Cardiac muscle cell (in vitro differentiated cells and primary cell): ENCODE data around the gene WDR54. TPM values are rescaled to one million over a fixed set of nuclear protein-coding genes. Genes with fewer than 3 reads are reported as not detected.
"Not testable (repeated sequence)": the region's sequence is repeated elsewhere in the genome, so short reads cannot be mapped to it uniquely, and the experiment has no call there.

ENCODE experiments used
- DNase-seq, 2 donors: peaks; one replicate each; pipeline versions ENCODE4 v3.0.0 to v3.0.0-alpha.2; 2010 to 2017; ENCODE audit warnings: low read depth in 1 of 2, low spot score in 1 of 2
- H3K27ac ChIP-seq: fragments of 200-600 bp; sonication (generic); 2 replicates; pipeline ENCODE4 v1.5.1; 2016
- H3K27me3 ChIP-seq: fragments of 200-600 bp; sonication (generic); 2 replicates; pipeline ENCODE4 v1.6.0; 2016; ENCODE audit warnings: control low read depth
- H3K36me3 ChIP-seq: fragments of 200-600 bp; sonication (generic); 2 replicates; pipeline ENCODE4 v1.5.1; 2016; ENCODE audit warnings: control low read depth
- H3K4me1 ChIP-seq: fragments of 200-600 bp; sonication (generic); 2 replicates; pipeline ENCODE4 v1.8.1; 2017; ENCODE audit warnings: low read depth, mild to moderate bottlenecking, mixed run types
- H3K4me3 ChIP-seq: fragments of 200-600 bp; sonication (generic); 2 replicates; pipeline ENCODE4 v1.5.1; 2016; ENCODE audit warnings: mild to moderate bottlenecking
- H3K9me3 ChIP-seq: fragments of 200-600 bp; sonication (generic); 2 replicates; pipeline ENCODE4 v1.5.1; 2017; ENCODE audit warnings: low read depth, mild to moderate bottlenecking, control low read depth
- polyA plus RNA-seq: library from polyadenylated mRNA; unstranded; fragments of >200 nt; fragmentation: Nextera tagmentation; extraction: Ambion mirVana; gene quantifications from 2 replicates; pipeline ENCODE4 v1.2.1, GENCODE V29; 2016
- total RNA-seq: library from RNA; depleted of rRNA; stranded (reverse); fragments of >200 nt; gene quantifications from 2 replicates; pipeline ENCODE4 v1.2.3, GENCODE V29; 2016
- TF ChIP-seq, protein P1 (sequence below): IDR thresholded peaks from 2 replicates; pipeline ENCODE4 v1.5.1; 2012; ENCODE audit warnings: low read depth, mild to moderate bottlenecking, low read length

The WDR54 gene
- total and polyA plus RNA-seq, 2 experiments from 2014 or later = 88.5 to 132 TPM

DNA sequence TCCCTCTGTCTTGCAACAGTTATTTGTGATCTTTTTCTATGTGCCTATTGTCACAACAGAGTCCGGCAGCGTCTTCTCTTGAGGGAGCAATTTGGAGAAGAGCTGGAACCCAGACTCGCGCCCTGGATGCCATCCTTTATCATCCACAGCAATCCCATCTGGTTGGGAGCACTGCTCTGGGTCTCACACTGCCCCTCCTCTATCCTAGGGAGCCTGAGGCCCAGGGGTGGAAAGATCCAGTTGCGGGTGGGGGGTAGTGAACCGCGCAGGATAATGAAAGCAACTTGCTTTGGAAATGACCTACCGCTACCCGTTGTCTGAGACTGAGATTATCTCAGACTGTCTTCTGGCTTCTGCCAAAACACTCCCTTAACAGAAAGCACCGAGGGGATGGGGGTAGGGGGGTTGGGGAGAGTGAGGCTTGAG is 37.4 kb downstream of the WDR54 start:
- TF ChIP-seq, protein P1, sequence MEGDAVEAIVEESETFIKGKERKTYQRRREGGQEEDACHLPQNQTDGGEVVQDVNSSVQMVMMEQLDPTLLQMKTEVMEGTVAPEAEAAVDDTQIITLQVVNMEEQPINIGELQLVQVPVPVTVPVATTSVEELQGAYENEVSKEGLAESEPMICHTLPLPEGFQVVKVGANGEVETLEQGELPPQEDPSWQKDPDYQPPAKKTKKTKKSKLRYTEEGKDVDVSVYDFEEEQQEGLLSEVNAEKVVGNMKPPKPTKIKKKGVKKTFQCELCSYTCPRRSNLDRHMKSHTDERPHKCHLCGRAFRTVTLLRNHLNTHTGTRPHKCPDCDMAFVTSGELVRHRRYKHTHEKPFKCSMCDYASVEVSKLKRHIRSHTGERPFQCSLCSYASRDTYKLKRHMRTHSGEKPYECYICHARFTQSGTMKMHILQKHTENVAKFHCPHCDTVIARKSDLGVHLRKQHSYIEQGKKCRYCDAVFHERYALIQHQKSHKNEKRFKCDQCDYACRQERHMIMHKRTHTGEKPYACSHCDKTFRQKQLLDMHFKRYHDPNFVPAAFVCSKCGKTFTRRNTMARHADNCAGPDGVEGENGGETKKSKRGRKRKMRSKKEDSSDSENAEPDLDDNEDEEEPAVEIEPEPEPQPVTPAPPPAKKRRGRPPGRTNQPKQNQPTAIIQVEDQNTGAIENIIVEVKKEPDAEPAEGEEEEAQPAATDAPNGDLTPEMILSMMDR = no peak
- H3K27me3 ChIP-seq = no peaks in the 10 kb centered on the region
- H3K27ac ChIP-seq = no peak overlapping the region
- peak in 1 of 2 donors; percentile 25 for DNase-seq
- H3K4me1 ChIP-seq = peaks cover 5% of the 10 kb centered on the region
- H3K9me3 ChIP-seq = no peaks in the 10 kb centered on the region
- peak overlapping the region; percentile 86 for H3K4me3 ChIP-seq
- peaks cover 9% of the 10 kb centered on the region for H3K36me3 ChIP-seq

DNA sequence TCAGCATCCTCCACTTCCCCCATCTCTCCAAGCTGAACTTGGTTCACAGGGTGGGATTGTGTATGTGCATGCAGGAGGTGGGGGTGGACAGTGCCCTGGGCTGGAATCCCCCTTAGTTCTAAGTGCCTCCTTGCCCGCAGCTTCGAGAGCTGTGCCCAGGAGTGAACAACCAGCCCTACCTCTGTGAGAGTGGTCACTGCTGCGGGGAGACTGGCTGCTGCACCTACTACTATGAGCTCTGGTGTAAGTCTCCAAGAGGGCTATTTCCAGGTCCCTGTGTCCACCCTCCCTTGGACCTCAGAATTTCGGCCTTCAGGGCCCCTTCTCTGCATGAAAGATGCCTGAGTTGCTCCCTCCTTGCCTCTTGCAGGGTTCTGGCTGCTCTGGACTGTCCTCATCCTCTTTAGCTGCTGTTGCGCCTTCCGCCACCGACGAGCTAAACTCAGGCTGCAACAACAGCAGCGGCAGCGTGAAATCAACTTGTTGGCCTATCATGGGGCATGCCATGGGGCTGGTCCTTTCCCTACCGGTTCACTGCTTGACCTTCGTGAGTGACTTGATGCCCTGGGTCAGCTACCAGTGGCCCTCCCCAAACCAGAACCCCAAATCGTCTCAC is 38.1 kb downstream of the WDR54 start:
- not testable (repeated sequence) for H3K9me3 ChIP-seq, DNase-seq, H3K27me3 ChIP-seq, H3K4me1 ChIP-seq, H3K27ac ChIP-seq, H3K36me3 ChIP-seq
- H3K4me3 ChIP-seq = peak overlapping the region; percentile 86

DNA sequence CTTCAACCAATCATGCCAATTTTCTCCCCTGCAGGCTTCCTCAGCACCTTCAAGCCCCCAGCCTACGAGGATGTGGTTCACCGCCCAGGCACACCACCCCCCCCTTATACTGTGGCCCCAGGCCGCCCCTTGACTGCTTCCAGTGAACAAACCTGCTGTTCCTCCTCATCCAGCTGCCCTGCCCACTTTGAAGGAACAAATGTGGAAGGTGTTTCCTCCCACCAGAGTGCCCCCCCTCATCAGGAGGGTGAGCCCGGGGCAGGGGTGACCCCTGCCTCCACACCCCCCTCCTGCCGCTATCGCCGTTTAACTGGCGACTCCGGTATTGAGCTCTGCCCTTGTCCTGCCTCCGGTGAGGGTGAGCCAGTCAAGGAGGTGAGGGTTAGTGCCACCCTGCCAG is 38.7 kb downstream of the WDR54 start:
- not testable (repeated sequence) for H3K4me1 ChIP-seq, H3K36me3 ChIP-seq, H3K27me3 ChIP-seq, H3K27ac ChIP-seq, H3K4me3 ChIP-seq, DNase-seq, H3K9me3 ChIP-seq

DNA sequence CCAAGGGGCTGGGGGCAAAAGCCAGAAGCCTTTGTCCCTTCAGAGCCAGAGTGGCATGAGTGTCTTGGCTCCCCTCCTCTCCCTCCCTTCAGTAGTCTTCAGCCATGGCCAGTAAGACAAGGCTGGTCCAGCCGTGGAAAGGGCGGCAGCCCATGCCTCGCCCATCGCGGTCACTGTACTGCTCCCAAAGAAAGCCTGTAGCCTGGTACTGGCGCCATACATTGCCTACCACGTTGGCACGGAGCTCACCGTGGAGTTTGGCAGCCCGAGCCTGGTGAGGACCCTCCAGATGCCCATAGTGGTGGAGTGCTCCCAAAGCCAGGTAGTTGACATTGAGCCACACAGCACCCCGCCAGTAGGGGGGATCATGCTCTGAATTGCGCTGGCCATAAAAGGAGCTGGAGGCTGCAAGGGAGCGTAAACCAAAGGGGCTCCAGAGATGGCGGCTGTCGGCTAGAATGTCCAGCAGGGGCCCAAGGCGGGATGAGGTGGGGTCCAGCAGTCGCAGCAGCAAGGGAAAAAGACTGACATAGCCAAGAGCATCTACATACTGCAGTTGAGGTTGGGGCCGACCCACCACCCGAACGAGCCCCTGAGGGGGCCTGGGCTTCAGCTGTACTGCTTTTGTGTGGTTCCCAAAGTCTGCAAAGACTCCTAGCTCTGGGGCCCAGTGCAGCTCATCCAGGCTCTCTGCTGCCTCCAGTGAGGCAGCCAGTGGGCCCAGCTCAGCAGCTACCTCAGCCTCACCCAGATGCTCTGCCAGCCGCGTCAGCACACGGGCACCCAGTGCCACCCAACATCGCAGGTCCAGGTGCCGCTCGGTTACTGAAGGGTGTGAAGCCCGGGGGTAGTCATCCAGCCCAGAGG is 39.9 kb downstream of the WDR54 start:
- peak; percentile 9 to 11 for DNase-seq
- TF ChIP-seq, protein P1 = peak; percentile 15
- H3K4me1 ChIP-seq = peaks cover 5% of the 10 kb centered on the region
- peaks cover 9% of the 10 kb centered on the region for H3K36me3 ChIP-seq
- no peak overlapping the region for H3K4me3 ChIP-seq
- H3K27me3 ChIP-seq = no peaks in the 10 kb centered on the region
- H3K9me3 ChIP-seq = no peaks in the 10 kb centered on the region
- H3K27ac ChIP-seq = no peak overlapping the region

DNA sequence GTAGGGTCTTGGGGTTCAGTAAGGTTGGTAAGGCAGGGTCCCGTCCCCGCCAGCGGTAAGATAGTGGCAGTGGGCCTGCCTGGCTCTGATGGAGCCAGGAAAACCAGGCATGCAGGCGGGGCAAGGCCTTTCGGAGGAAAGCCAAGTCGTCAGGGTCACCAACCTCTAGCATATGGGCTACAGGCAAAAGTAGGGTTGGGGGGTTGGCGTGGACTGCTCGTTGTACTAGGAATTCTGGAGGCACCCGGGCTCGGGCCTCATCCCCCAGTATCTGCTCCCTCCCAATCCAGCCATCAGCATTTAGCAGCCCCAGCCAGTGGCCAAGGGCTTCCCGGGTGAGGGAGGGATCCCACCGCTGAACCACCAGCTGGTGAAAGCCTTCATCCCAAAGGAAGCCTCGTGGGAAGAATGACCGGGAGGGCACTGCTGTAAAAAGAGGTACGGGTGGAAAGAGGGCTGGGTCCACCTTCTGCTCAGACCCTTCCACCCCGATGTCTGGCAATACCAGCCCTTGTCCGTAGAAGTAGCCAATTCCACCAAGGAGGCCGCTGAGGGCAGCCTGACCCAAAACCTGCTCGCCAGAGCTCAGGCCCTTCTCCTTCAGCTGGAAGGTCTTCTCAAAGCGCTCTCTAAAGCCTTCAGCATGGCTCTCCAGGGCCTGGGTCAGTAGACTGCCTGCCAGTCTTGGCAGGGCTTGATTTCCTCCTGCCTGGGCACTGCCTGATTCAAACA is 40.7 kb downstream of the WDR54 start:
- no peak for DNase-seq
- no peaks in the 10 kb centered on the region for H3K27me3 ChIP-seq
- H3K4me1 ChIP-seq = no peaks in the 10 kb centered on the region
- TF ChIP-seq, protein P1 = no peak
- no peak overlapping the region for H3K4me3 ChIP-seq
- H3K27ac ChIP-seq = no peak overlapping the region
- H3K36me3 ChIP-seq = peaks cover 9% of the 10 kb centered on the region
- H3K9me3 ChIP-seq = no peaks in the 10 kb centered on the region

DNA sequence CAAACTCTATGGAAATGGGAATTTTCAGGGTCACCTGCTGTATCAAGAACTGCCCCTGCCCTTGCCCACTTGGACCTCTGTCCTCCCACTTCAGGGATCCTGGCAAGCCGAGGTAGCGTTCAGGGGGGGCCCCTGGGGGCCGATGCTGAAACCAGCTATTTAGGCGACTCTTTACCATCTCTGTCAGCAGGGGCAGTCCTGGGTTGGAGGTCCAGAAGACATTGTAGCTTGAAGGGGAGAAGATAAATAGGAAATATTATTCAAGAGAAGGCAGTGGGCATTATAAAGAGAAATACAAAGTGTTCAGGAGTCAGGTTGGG is 41.2 kb downstream of the WDR54 start:
- H3K4me3 ChIP-seq = no peak overlapping the region
- H3K9me3 ChIP-seq = no peaks in the 10 kb centered on the region
- H3K4me1 ChIP-seq = no peaks in the 10 kb centered on the region
- H3K27ac ChIP-seq = no peak overlapping the region
- H3K36me3 ChIP-seq = peaks cover 9% of the 10 kb centered on the region
- TF ChIP-seq, protein P1 = no peak
- no peaks in the 10 kb centered on the region for H3K27me3 ChIP-seq
- no peak for DNase-seq
